Thyroid gland (tissue), 4 donors: ENCODE data around the gene IL1RL1.

Source experiments
- CTCF ChIP-seq, 6 experiments: fragments of 200-600 bp in 3 of 6; fragments of 450-650 bp in 3 of 6; sonication (generic) in 3 of 6; IDR thresholded peaks; one replicate each; pipeline ENCODE4 v1.5.1; 2016 to 2019; ENCODE audit warnings: antibody characterized with exemption in 6 of 6, mild to moderate bottlenecking in 2 of 6, inconsistent platforms in 1 of 6, moderate library complexity in 1 of 6
- POLR2A ChIP-seq, 2 donors: fragments of 450-650 bp; IDR thresholded peaks; one replicate each; pipeline ENCODE4 v1.6.1; 2017; ENCODE audit warnings: antibody characterized with exemption in 2 of 2, mild to moderate bottlenecking in 2 of 2, moderate library complexity in 1 of 2

- TF ChIP-seq CTCF (IDR thresholded peaks at IDR 0.05): no peak
- TF ChIP-seq POLR2A (IDR thresholded peaks at IDR 0.05): no peak
These were observed 90.1 kb downstream of the IL1RL1 start for GRCh38 chr2:102401456-102401855.
